K562 (cell line): ENCODE results near the gene METTL25B. TPM values are rescaled to one million over a fixed set of nuclear protein-coding genes. Genes with fewer than 3 reads are reported as not detected.

ENCODE experiments used
- CTBP1 ChIP-seq: fragments of 450-650 bp; IDR thresholded peaks from 2 replicates; pipeline ENCODE4 v1.6.1; 2016; ENCODE audit warnings: borderline replicate concordance
- CXXC5 ChIP-seq: fragments of 250-450 bp; sonication (Bioruptor Pico); IDR thresholded peaks from 2 replicates; pipeline ENCODE4 v1.8.0; 2022; ENCODE audit warnings: inconsistent platforms, mild to moderate bottlenecking, moderate library complexity
- HDAC2 ChIP-seq: fragments of 450-650 bp; IDR thresholded peaks from 2 replicates; pipeline ENCODE4 v1.6.1; 2016; ENCODE audit warnings: mild to moderate bottlenecking
- NFRKB ChIP-seq: fragments of 450-650 bp; IDR thresholded peaks from 2 replicates; pipeline ENCODE4 v1.6.1; 2016; ENCODE audit warnings: low read depth
- POLR2B ChIP-seq: fragments of 450-650 bp; IDR thresholded peaks from 2 replicates; pipeline ENCODE4 v1.6.1; 2018; ENCODE audit warnings: low read depth; ENCODE audit not compliant: partially characterized antibody
- RBM39 ChIP-seq: fragments of 200-400 bp; formaldehyde crosslinking; optimal IDR thresholded peaks from 2 replicates; pipeline ENCODE3; 2018; ENCODE audit warnings: low read depth, low read length
- SMARCE1 ChIP-seq: fragments of 450-650 bp; IDR thresholded peaks from 2 replicates; pipeline ENCODE4 v1.7.1; 2016; ENCODE audit warnings: mild to moderate bottlenecking
- TAF1 ChIP-seq: IDR thresholded peaks from 2 replicates; pipeline ENCODE4 v1.6.1; 2011; ENCODE audit warnings: mild to moderate bottlenecking, low read length, moderate library complexity; ENCODE audit not compliant: insufficient read depth, control insufficient read depth, severe bottlenecking; ENCODE audit errors: extremely low read depth
- YY1 ChIP-seq, 3 experiments: IDR thresholded peaks; 2 replicates each; pipeline ENCODE4 v1.6.1; 2011; ENCODE audit warnings: low read length in 2 of 3, mild to moderate bottlenecking in 2 of 3, moderate library complexity in 2 of 3, borderline replicate concordance in 1 of 3, control low read depth in 1 of 3, low read depth in 1 of 3; ENCODE audit not compliant: insufficient read depth in 3 of 3, insufficient replicate concordance in 2 of 3, control insufficient read depth in 1 of 3, insufficient read length in 1 of 3; ENCODE audit errors: extremely low read depth in 1 of 3
- ZEB2 ChIP-seq: fragments of 450-650 bp; IDR thresholded peaks from 2 replicates; pipeline ENCODE4 v1.6.1; 2016
- ZNF24 ChIP-seq: fragments of 450-650 bp; IDR thresholded peaks from 2 replicates; pipeline ENCODE4 v1.6.1; 2016
- polyA plus RNA-seq, 8 experiments: library from polyadenylated mRNA; depleted of rRNA in 4 of 8; stranded (reverse) in 5 of 8; unstranded in 3 of 8; fragments of >200 nt; fragmentation: Nextera tagmentation in 2 of 8; fragmentation: Illumina TruSeq in 1 of 8; extraction: Ambion mirVana in 2 of 8; extraction: Trizol in 1 of 8; gene quantifications; 2 replicates each; pipeline versions ENCODE4 v1.2.1 to v1.2.3, GENCODE V29; 2011 to 2014; ENCODE audit warnings: inconsistent platforms in 1 of 8, missing spikeins in 1 of 8
- total RNA-seq, 7 experiments: library from RNA; depleted of rRNA in 6 of 7; stranded (reverse); fragments of >200 nt in 6 of 7; fragmentation: Illumina TruSeq in 2 of 7; extraction: Trizol in 2 of 7; gene quantifications; 2 replicates each; pipeline versions ENCODE4 v1.2.1 to v1.2.3, GENCODE V29; 2011 to 2021; ENCODE audit warnings: low replicate concordance in 1 of 7
- TF ChIP-seq, protein P1 (sequence below): sonication (generic); formaldehyde crosslinking; IDR thresholded peaks from 2 replicates; pipeline ENCODE4 v1.8.0; 2023; ENCODE audit warnings: mild to moderate bottlenecking, missing genetic modification reagents
- TF ChIP-seq, protein P2 (sequence below), 2 experiments: fragments of 450-650 bp; conservative IDR thresholded peaks; 2 replicates each; pipeline ENCODE4 v1.6.1; 2017; ENCODE audit warnings: mild to moderate bottlenecking in 2 of 2, moderate library complexity in 2 of 2
- TF ChIP-seq, protein P3 (sequence below), 3 experiments: IDR thresholded peaks in 2 of 3; conservative IDR thresholded peaks in 1 of 3; 2 replicates each; pipeline ENCODE4 v1.5.1; 2011 to 2012; ENCODE audit warnings: low read length in 3 of 3, mild to moderate bottlenecking in 3 of 3, control low read depth in 2 of 3, improper control_type of control experiment in 1 of 3, inconsistent platforms in 1 of 3, low read depth in 1 of 3, mixed read lengths in 1 of 3, moderate library complexity in 1 of 3; ENCODE audit not compliant: insufficient read depth in 2 of 3
- TF ChIP-seq, protein P4 (sequence below), 2 experiments: IDR thresholded peaks; 2 replicates each; pipeline ENCODE4 v1.6.1; 2011; ENCODE audit warnings: borderline replicate concordance in 1 of 2, control low read depth in 1 of 2, low read depth in 1 of 2, low read length in 1 of 2, mild to moderate bottlenecking in 1 of 2, mixed read lengths in 1 of 2, moderate library complexity in 1 of 2; ENCODE audit not compliant: insufficient read depth in 1 of 2, insufficient read length in 1 of 2, poor library complexity in 1 of 2, severe bottlenecking in 1 of 2; ENCODE audit errors: extremely low read depth in 1 of 2

Gene METTL25B
- total and polyA plus RNA-seq, 9 of the 15 experiments (the other 6 are each of a cell fraction or from before 2014, with no cell fraction given), result 7.7 to 48.3 (median 33.1) TPM

DNA sequence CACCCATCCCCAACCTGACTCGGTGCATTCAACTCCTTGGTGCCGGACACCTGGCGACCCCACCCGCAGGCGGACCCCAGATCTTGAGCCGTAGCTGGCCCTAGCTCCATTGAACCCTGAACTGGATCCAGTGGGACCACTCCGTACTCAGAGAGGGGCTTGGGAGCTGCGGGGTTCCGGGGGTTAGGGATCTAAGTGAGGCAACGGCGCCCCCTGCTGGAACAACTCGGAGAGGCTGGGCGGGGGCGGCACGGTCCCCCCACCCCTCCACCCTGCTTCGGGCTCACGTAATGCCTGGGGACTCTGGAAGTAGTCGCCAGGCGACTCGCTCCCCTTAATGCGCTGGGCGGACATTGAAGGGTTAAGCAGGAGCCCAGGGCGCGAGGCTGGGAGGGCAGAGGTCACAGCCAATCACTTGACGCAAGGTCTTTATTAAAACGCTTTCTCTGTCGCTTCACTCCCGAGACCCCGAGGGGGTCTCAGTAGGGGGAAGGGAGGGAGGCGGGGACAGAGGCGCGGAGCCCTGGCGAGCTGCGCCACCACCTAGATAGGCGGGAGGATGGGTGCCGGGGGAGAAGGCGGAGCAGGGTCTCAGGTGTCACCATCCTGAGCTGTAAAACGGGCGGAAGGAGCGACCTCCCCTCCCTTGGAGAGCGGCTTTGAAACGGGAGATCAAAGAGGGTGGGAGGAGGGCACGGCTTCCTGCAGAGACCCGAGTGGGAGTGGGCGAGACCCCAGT lies 22.2 kb upstream of the METTL25B start (continued):
- TF ChIP-seq ZNF24 (peak; percentile 37; the same call in 1 of the 2 replicates), CXXC5 (CRISPR knock-in tag) (peak; percentile 40), TAF1 (peak; percentile 50), NFRKB (peak; percentile 28; the same call in 1 of the 2 replicates), ZEB2 (0 out of 2 replicates have a peak, but pooled peaks have one; percentile 14), YY1 (IDR thresholded peaks at IDR 0.05; ENCODE audit: borderline replicate concordance in 1 of 3, control insufficient read depth in 1 of 3, extremely low read depth in 1 of 3, insufficient read depth in 3 of 3, insufficient read length in 1 of 3, insufficient replicate concordance in 2 of 3, low read depth in 1 of 3, low read length in 2 of 3) (peak in 2 of 3 experiments; percentile 15 to 41), CTBP1 (peak; percentile 46; the same call in 1 of the 2 replicates), RBM39 (peak; percentile 43), POLR2B (peak; percentile 33), HDAC2 (peak; percentile 77; the same call in 1 of the 2 replicates), SMARCE1 (peak; percentile 52; the same call in 1 of the 2 replicates)
- TF ChIP-seq, protein P1, sequence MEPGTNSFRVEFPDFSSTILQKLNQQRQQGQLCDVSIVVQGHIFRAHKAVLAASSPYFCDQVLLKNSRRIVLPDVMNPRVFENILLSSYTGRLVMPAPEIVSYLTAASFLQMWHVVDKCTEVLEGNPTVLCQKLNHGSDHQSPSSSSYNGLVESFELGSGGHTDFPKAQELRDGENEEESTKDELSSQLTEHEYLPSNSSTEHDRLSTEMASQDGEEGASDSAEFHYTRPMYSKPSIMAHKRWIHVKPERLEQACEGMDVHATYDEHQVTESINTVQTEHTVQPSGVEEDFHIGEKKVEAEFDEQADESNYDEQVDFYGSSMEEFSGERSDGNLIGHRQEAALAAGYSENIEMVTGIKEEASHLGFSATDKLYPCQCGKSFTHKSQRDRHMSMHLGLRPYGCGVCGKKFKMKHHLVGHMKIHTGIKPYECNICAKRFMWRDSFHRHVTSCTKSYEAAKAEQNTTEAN, result peak; percentile 57; the same call in 1 of the 2 replicates
- TF ChIP-seq, protein P2, sequence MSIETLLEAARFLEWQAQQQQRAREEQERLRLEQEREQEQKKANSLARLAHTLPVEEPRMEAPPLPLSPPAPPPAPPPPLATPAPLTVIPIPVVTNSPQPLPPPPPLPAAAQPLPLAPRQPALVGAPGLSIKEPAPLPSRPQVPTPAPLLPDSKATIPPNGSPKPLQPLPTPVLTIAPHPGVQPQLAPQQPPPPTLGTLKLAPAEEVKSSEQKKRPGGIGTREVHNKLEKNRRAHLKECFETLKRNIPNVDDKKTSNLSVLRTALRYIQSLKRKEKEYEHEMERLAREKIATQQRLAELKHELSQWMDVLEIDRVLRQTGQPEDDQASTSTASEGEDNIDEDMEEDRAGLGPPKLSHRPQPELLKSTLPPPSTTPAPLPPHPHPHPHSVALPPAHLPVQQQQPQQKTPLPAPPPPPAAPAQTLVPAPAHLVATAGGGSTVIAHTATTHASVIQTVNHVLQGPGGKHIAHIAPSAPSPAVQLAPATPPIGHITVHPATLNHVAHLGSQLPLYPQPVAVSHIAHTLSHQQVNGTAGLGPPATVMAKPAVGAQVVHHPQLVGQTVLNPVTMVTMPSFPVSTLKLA (conservative IDR thresholded peaks at IDR 0.05), result no peak
- TF ChIP-seq, protein P3, sequence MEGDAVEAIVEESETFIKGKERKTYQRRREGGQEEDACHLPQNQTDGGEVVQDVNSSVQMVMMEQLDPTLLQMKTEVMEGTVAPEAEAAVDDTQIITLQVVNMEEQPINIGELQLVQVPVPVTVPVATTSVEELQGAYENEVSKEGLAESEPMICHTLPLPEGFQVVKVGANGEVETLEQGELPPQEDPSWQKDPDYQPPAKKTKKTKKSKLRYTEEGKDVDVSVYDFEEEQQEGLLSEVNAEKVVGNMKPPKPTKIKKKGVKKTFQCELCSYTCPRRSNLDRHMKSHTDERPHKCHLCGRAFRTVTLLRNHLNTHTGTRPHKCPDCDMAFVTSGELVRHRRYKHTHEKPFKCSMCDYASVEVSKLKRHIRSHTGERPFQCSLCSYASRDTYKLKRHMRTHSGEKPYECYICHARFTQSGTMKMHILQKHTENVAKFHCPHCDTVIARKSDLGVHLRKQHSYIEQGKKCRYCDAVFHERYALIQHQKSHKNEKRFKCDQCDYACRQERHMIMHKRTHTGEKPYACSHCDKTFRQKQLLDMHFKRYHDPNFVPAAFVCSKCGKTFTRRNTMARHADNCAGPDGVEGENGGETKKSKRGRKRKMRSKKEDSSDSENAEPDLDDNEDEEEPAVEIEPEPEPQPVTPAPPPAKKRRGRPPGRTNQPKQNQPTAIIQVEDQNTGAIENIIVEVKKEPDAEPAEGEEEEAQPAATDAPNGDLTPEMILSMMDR (IDR thresholded peaks at IDR 0.05 in 2 of 3, conservative IDR thresholded peaks at IDR 0.05 in 1 of 3; ENCODE audit: insufficient read depth in 2 of 3, low read depth in 1 of 3, low read length in 3 of 3), result peak; percentile 89 to 91 (median 89)
- TF ChIP-seq, protein P4, sequence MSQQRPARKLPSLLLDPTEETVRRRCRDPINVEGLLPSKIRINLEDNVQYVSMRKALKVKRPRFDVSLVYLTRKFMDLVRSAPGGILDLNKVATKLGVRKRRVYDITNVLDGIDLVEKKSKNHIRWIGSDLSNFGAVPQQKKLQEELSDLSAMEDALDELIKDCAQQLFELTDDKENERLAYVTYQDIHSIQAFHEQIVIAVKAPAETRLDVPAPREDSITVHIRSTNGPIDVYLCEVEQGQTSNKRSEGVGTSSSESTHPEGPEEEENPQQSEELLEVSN (IDR thresholded peaks at IDR 0.05; ENCODE audit: borderline replicate concordance in 1 of 2, extremely low read depth in 1 of 2, insufficient read depth in 1 of 2, insufficient read length in 1 of 2, low read depth in 1 of 2, low read length in 1 of 2, poor library complexity in 1 of 2, severe bottlenecking in 1 of 2), result peak in 1 of 2 experiments; percentile 21
